Limb (tissue), 2 donors: ENCODE results near the gene BTBD7.

Experiments
- DNase-seq, 2 donors: peaks; one replicate each; pipeline ENCODE4 v3.0.0-alpha.2; 2016; ENCODE audit errors: extremely low spot score in 2 of 2

The BTBD7 gene

DNA sequence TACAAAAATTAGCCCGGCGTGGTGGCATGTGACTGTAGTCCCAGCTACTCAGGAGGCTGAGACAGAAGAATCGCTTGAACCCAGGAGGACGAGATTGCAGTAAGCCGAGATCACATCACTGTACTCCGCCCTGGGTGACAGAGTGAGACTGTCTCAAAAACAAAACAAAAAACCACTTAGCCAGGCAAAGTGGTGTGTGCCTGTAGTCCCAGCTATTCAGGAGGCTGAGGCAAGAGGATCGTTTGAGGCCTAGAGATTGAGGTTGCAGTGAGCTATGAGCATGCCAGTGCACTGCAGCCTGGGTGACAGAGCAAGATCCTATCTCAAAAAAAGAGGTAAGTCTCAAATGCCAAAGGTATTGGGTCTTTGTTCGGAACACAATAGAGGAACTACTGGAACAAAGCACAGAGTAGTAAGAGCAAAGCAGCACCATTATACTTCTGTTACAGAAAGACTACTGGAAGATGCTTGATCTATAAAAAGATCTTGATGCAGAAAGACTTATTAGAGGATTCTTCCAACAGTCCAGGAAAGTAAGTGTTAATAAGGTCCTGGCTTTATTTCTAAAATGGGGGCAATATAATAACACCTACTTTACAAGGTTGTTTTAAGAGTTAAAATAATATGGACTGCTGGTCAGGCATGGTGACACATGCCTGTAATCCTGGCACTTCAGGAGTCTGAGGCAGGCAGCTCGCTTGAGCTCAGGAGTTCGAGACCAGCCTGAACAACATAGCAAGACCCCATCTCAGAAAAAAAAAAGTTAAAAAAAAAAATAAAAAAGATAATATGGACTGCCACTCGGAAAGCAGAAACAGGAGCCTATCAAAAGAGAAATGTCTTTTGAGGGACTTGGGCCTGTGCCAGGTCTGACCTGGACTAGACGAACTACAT is 29.9 kb downstream of the BTBD7 start:
- DNase-seq: no peak

DNA sequence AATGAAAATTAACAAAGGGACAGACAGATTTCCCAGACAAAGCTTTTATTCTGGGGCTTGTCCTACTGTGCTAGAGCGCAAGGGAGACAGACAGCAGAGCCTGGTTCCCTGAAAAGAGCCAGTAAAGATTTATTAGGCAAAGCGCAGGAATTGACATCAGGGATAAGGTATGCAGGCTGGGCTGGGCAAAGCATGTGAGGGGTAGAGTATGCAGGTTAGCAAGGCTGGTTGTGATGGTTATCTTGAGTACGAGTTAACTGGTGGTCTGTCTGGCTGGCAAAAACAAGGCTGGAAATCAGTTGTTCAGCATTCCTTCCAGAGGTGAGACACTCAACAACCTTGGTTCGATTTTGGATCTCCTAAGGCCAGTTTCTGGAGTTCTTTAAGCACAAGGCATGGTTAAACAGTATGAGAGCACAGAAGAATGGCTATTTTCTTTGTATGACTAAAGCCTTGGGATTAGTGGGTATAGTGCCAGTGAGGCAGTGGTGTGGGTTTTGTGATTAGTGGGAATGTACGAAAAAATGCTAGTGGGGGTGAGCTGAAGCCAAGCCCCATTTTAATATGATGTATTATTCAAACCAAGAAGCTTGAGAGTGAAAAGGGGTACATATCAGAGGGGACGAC is 30.9 kb downstream of the BTBD7 start:
- no peak for DNase-seq

DNA sequence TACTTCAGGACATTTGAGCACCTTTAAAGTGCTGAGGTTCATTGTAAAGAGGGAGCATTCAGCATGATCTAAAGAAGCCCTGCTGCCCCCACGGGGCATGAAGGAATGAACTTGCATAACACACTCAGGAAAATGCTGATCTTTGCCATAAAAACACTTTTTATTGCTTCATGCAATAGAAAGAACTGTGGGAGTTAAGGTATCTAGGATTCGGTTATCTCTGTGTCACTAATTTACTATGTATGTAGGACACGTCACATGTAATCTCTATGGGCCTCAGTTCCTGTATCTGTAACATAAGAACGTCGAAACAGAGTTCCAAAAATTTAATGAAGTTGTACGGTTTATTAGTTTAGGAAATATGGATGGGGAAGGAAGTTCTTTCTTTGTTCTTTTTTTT is 33.0 kb downstream of the BTBD7 start:
- DNase-seq: no peak

DNA sequence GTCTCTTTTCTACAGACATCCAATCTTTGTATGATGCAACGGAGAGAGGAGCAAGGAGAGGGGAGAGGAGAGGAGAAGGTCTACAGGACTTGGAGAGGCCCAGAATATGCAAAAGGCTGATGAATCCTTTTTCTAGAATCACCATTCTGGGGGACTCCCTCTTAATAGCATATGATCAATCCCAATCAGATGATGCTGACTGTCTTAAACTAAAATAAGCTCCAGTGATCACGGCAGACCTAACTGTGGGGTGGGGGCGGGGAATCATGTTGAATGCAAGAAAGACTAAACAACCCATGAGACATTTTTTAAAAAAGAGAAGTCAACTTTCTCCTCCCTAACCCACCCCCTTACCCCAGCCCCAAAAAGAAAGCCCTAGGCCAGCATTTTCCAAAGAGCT is 33.4 kb downstream of the BTBD7 start:
- DNase-seq: no peak

DNA sequence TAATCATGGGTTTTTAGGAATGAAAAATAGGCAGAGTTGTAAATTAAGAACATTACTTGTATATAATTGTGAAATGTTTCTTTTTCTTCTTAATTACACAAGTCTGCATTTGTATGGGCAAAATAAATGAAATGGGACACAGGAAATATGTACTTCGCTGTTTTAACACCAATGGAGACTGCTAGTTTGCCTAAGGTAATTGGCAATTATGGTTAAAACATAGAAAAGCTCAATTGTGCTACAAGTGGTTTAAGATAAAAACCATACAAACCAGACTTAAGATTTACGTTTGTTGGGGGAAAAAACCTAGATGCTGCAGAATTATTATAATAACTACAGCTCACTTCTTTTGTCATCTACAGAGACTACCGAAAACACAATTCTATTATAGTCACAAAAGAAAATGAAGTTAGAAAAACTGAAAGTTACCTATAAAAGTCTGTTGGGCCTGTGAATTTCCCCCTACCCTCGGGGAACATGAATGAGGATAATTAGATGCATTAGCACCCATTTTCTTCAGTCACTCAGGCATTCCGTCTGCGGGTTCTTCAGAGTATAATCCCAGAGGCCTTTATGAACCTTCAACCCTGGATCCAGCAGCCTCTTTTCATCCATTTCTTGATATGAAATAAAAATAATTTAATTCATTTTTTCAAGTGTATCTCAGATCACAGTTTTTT is 37.2 kb downstream of the BTBD7 start:
- no peak for DNase-seq

DNA sequence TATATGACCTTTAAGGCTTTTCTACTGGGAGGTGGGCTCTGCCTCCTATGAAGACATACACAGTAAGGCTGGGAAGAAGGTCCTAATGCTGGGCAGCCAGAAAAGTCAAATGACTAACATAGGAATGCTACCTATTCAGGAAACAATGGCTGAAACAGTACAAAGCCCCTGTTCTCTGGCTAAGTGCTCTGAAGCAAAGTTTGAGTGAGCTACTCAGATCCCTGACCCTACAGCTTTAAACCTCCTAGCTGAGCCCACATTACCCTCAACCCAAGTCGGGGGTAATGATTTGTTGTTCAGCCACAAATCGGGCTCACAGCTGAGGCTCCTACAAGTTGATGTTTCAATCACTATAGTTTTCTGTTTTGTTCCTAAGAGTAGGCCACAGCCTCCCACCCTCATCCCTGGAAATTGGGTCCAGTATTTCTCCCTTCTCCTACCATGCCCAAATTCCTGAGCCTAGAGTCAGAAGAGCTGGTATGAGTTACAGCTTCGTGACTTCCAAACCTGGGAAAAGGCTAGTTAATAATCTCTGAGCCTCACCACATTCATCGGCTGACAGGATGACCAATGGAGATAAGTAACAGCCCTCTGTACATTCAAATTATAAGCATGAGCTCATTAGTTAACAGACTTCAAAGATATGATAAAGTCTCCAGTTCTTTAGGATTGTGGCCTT is 46.5 kb downstream of the BTBD7 start:
- DNase-seq: no peak

DNA sequence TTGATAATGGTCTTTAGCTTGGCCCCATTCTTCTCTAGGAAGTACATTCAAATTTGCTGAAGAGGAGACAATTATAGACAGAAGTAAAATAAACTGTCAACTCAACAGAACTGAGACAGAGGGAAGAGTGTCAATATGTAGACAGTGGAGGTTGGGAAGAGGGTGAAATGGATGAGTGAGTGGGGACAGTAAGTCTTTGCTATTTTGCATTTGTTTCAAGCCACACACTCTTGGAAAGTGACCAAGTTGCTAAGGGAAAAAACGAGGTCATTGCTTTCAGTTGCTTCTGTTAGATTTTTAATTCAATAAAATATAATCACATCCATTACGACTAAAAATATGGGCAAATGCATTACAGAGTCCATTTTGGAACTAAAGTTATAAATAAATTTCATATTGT is 47.8 kb downstream of the BTBD7 start:
- no peak for DNase-seq

DNA sequence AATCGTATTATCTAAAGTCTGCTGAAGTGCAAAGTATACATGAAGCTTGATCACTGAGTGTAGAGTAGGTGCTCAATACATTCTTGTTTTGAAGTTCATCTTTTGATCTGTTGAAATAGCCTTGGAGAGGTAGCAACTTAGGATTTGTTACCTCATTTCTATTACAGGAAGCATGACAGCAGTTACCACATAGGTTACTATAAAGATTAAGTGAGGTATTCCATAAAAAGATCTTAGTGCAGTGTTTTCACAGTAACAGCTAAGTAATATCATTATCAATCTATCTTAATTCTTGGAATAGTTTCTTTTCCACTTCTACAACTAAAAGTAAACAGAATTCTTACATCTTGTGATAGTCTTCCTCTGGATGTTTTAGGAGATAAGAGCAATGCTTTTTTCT is 50.9 kb downstream of the BTBD7 start:
- DNase-seq: no peak

DNA sequence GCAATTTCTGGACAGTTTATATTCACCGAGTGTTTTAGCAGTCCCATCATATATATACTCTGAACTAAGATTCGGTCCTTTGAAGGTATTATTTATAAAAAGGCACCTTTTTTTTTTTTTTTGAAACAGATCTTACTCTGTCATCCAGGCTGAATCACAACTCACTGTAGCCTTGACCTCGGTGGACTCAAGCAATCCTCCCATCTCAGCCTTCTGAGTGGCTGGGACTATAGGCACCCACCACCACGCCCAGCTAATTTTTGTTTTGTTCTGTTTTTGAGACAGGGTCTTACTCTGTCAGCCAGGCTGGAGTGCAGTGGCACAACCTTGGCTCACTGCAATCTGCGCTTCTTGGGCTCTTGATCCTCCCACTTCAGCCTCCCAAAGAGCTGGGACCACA is 52.1 kb downstream of the BTBD7 start:
- no peak for DNase-seq

DNA sequence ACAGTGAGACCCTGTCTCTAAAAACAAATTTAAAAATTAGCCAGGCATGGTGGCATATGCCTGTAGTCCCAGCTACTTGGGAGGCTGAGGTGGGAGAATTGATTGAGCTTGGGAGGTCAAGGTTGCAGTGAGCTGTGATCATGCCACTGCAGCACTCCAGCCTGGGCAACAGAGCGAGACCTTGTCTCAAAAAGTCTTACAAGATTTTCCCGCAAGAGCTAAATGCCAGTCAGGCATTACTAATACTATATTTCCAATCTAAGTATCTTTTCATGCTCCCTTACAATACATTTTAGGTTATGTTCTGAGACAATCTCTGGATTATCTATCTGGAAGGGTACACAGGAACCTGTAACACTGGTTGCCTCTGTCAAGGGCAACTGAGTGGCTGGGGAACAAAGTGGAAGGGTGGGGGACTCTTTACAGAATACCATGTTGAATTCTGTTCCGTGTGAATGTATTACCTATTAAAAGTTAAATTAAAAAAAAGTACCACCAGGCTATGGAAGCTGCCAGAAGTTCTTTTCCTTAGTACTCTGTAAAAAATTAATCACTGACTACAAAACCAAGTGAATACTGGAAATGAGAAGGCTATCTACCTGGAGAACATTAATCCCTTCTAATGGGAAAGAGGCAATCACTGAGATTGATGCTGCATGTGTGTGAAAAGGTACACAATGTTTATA is 56.7 kb downstream of the BTBD7 start:
- DNase-seq: no peak

DNA sequence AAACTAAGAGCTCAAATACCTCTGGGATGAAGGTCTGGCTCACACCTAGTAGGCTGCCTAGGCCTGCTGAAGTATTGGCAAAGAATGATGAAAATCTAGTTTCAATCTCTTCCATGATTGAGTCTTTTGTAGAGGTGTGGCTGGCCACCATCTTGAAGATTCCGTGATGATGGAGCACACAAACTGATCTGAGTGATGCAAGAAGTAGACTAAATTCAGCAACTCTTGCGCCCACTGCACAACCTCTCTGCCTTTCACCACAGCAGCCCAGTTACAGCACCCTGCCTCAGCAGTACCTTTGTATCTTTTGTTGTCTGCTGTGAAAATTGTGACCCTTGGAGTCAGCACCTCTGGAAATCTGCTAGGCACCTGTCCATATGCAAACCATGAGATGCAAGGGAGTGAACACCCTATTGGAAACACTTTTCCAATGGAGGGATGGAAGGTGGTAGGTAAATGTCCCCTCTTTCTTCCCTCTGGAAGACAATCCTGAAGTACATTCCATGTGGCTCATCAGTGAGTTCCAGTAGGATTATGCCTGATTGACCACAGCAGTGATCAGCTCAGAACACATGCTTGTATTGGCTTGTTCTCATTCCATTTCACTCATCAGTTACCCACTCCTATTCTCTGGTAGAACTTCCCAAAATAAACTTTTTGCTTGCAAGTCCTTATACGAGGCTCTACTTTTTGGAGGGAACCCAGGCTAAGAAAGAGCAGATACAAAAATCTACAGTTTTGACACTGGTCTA is 58.6 kb downstream of the BTBD7 start:
- DNase-seq: no peak

DNA sequence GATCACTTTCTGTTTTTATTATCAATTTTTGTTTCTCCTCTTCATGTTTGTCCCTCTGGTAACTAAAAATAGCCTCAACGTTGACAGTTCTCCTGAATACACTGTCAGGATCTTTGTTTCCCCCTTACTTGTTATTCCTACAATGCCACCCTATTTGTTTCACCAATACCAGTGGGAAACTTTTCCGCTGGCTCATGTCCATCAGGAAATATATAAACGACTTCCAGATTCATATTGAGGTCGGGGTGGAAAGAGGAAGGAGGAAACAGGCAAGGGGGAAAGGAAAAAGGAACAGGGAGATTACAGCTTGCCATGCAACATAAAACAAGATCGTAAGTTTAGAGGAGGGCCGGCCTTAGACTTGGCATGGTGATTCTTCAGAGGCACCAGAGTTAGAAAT is 61.7 kb downstream of the BTBD7 start:
- no peak for DNase-seq

DNA sequence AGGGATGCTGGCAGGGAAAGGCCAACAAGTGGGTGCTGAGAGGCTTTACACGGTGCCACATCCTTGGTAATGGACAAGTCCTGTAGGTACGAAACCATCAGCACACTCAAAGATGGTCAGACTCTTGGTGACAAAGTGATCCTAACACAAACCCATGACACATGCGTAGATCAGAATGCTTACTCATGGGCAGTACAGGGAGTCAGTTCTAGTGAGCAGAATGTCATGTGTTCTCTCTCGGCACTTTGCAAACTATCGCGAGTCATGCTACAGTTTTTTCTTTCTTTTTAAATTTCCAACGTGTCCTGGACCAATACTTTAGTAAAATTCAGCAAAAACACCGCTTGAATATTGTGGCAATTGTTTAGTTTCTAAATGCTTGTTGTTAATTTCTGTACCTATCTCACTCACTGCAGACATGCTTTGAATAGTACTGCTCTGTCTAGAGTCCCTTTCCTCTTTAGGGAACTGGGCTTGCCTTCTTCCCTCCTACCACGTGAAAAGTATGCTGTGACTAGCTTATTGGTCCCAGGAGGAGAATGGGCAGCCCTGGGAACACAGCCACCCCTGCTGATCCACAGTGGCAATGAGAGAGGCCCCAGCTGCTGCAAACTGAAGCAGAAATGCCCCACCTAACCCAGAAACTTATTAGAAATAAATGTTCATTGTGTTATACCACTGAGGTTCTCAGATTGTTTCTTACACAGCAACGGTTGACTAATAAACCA is 63.3 kb downstream of the BTBD7 start:
- DNase-seq: no peak

DNA sequence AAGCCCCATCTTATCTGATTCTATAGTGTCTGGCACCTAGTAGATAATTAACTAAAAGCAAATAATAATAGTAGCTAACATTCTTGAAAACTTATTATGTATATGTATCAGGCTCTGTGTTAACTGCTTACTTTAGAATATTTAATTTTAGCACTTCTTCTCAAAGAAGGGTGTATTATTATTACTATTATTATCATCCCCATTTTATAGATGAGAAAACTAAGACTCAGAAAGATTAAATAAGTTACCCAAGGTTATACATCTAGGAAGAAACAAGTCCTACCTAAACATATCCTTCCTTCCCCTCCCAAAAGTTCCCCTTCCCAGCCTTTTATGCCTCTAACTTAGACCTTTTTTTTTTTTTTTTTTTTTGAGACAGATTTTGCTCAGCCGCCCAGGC is 64.4 kb downstream of the BTBD7 start:
- no peak for DNase-seq

DNA sequence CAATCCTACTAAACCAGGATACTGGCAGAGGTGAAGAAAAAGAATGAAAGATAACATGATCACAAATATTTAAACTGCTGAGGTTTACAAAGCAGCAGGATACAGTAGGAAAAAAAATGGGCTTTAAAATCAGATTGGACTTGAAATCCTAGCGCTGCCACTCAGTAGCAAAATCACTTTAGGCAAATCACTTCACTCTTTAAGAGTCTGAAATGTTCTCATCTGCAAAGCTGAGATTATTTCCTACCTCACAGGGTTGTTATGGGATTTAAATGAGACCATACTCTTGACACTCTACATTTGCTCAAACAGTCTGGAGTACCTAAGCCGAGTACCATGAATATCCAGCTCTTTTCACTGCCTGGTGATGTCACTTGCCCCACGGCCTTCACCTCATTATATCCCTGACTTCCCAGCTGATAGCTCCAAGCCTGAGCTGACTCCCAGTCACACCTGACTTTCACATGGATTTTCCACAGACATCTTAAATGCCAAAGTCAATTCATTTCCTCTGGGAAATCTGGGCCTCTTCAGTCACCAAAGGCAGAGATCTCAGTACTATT is 65.6 kb downstream of the BTBD7 start:
- no peak for DNase-seq

DNA sequence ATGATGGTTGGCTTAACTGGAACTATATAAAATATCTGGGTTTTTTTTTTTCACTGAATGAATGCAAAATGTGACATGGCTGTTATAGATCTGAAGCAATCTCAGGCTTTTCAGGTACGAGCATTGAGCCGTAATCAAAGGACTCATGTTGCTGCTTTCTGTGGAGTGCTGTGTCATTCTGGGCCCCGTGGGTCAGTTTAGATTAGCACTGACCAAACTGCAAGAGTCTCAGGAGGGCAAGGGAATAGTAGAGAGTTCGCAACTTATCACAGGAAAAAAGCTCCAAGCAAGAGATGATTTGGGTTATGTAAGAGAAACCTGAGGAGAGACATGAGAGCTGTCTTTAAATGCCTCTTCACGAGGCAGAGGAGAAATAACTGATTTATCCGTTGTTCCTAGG is 66.7 kb downstream of the BTBD7 start:
- no peak for DNase-seq

DNA sequence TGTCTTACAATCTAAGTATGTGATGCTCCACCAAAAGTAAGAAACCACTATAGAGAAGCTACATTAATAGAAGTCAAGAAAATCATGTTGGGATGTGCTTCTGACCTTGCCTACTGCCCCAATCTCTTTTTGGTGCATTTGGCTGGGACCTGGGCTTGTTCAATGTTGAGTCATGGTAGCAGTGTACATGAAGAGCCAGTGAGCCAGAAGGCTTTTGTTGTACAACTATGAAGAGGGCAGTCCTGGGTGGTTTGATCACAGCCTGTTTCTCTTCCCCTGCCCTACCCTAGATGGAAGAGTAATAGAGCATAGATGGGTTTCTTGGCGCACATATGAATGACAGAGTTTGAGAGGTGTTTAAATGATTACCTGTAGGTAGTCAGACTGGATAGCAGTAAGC is 69.4 kb downstream of the BTBD7 start:
- DNase-seq: no peak

DNA sequence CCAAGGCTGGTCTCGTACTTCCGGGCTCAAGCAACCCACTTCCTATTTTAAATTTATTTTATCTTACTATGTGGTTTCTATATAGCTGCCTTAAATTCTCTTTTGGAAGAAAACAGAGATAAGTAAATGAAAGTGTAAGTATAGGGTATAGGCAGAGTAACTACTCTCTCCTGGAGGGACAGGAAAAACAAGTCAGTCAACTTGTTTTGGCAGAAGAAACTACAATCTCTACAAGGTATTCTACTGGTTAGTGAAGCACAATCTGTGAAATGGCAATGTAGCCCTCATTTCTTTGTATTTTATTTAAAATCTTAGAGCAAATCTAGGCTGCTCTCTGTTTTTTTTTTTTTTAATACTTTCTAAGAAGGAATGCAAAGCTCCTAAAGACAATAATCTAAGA is 70.4 kb downstream of the BTBD7 start:
- DNase-seq: no peak

DNA sequence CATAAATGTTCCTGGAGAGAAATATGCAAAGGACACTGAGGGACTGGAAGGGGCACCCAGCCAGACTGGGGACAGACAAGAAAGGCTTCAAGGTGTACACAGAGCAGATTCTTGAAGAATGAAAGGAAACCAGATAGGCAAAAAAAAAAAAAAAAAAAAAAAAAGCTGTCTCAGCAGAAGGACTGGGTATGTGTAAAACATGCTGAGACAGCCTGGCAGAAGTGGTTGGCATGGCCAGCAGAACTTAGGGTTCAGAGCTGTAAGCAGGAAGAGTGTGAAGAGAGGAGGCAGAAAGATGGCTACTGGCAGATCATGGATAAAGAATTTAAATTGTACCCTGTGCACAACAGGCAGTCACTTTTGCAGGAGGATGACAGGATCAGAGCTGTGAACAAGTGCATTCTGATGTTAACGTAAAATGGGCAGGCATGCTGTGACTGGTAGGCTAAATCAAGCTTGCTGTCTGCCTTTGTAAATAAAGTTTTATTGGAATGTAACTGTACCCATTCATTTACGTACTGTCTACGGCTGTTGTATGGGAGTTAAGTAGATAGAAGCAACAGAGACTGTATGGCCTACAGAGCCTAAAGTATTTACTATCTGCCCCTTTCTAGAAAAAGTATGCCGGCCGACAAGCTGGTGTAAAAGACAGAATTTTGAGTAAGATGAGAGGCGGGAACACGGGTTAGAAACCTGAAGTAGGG is 83.6 kb downstream of the BTBD7 start:
- DNase-seq: no peak
